ENCODE data around the gene FAM184B. TPM values are rescaled to one million over a fixed set of nuclear protein-coding genes. Genes with fewer than 3 reads are reported as not detected.

The FAM184B gene
- total RNA-seq, 6 experiments from 2014 or later, result not detected

DNA sequence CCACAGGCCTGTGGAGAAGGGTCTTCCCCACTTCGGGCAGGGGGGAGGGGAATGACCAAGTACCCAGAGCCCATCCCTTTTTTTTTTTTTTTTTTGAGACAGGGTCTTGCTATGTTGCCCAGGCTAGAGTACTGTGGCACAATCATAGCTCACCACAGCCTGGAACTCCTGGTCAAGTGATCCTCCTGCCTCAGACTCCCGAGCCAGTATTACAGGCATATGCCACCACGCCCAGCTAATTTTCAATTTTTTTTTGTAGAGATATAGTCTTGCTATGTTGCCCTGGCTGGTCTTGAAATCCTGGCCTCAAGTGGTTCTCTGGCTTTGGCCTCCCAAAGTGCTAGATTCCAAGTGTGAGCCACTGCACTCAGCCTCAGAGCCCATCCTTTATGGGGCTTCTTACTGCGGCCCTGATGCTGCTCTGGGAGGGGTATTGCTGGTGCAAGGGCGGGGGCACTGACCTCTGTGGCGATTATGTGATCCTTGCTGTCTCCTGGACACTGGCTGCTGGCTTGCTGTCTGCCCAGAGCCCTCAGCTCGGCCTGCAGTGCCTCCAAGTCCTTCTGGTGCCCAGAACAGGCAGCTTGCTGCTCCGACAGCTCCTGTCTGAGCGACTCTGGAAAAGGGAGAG lies 134.1 kb downstream of the FAM184B start:
- Histone ChIP-seq H3K4me1 (no peaks in the 10 kb centered on the region), H3K36me3 (no peaks in the 10 kb centered on the region), H3K27me3 (no peaks in the 10 kb centered on the region), H3K4me3 (no peak overlapping the region), H3K9me3 (no peaks in the 10 kb centered on the region), H3K27ac (no peak overlapping the region)
- WGBS (ENCODE audit: insufficient coverage, low coverage, low lambda C conversion rate, missing lambda C conversion rate), result 91% methylated on average over 4 of the region's 9 CpGs
- TF ChIP-seq, protein P1, sequence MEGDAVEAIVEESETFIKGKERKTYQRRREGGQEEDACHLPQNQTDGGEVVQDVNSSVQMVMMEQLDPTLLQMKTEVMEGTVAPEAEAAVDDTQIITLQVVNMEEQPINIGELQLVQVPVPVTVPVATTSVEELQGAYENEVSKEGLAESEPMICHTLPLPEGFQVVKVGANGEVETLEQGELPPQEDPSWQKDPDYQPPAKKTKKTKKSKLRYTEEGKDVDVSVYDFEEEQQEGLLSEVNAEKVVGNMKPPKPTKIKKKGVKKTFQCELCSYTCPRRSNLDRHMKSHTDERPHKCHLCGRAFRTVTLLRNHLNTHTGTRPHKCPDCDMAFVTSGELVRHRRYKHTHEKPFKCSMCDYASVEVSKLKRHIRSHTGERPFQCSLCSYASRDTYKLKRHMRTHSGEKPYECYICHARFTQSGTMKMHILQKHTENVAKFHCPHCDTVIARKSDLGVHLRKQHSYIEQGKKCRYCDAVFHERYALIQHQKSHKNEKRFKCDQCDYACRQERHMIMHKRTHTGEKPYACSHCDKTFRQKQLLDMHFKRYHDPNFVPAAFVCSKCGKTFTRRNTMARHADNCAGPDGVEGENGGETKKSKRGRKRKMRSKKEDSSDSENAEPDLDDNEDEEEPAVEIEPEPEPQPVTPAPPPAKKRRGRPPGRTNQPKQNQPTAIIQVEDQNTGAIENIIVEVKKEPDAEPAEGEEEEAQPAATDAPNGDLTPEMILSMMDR (IDR thresholded peaks at IDR 0.05), result no peak
- no peak for TF ChIP-seq POLR2A (IDR thresholded peaks at IDR 0.05)
- ATAC-seq, result no peak
- intact Hi-C loops (cut with DNase I), result no loop called here
- no peak for DNase-seq

DNA sequence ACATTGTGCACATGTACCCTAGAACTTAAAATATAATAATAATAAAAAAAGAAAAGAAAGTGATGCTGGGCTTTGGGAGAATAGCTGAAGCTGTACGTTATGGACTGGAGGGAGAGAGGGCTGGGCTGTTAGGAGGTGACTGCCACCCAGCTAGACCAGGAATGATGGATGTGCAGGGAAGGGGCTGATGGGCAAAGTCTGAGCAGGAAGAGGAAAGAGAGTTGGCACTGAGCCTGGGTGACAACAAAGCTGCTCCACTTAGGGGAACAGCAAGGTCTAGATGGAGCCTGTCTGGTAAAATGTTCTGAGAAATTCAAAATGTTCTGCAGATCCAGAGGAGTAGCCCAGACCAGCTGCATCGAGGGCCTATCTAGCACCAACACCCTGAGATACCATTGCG lies 134.7 kb downstream of the FAM184B start:
- WGBS (ENCODE audit: insufficient coverage, low coverage, low lambda C conversion rate, missing lambda C conversion rate), result 55% methylated on average over 3 of the region's 3 CpGs
- Histone ChIP-seq H3K4me1 (no peaks in the 10 kb centered on the region), H3K27ac (no peak overlapping the region), H3K9me3 (no peaks in the 10 kb centered on the region), H3K4me3 (no peak overlapping the region), H3K36me3 (no peaks in the 10 kb centered on the region), H3K27me3 (no peaks in the 10 kb centered on the region)
- ATAC-seq (peak in 2 of 4 donors; percentile 18 to 53), DNase-seq (no peak)
- intact Hi-C loops (cut with DNase I), result no loop called here
- TF ChIP-seq, protein P1 (IDR thresholded peaks at IDR 0.05), result no peak
- no peak for TF ChIP-seq POLR2A (IDR thresholded peaks at IDR 0.05)

DNA sequence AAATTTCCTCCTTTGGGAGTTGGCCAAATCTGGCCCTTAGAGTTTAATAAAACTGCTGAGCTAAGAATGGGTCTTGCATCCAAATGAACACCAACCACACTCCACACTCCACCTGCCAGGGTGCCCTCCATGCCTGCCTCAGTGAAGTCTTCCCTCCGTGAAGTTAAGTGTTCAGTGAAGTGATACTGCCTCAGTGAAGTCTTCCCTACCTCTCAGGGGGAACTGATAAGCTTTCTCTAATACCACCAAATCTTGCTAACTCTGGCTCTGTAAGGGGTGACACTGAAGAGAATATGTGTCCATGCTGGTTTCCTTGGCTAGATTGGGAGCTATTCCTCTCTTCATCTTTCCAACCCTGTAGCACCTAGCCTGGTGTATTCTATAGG lies 139.0 kb downstream of the FAM184B start:
- H3K4me3 ChIP-seq, result no peak overlapping the region
- intact Hi-C loops (cut with DNase I), result no loop called here
- WGBS (ENCODE audit: insufficient coverage, low coverage, low lambda C conversion rate, missing lambda C conversion rate), result 86% methylated on average over 1 of the region's 1 CpG
- H3K27ac ChIP-seq, result no peak overlapping the region
- DNase-seq, result no peak
- no peak for ATAC-seq
- no peaks in the 10 kb centered on the region for H3K27me3 ChIP-seq
- no peaks in the 10 kb centered on the region for H3K9me3 ChIP-seq
- no peaks in the 10 kb centered on the region for H3K4me1 ChIP-seq
- H3K36me3 ChIP-seq, result no peaks in the 10 kb centered on the region
- no peak for TF ChIP-seq POLR2A (IDR thresholded peaks at IDR 0.05)
- TF ChIP-seq, protein P1 (IDR thresholded peaks at IDR 0.05), result no peak

DNA sequence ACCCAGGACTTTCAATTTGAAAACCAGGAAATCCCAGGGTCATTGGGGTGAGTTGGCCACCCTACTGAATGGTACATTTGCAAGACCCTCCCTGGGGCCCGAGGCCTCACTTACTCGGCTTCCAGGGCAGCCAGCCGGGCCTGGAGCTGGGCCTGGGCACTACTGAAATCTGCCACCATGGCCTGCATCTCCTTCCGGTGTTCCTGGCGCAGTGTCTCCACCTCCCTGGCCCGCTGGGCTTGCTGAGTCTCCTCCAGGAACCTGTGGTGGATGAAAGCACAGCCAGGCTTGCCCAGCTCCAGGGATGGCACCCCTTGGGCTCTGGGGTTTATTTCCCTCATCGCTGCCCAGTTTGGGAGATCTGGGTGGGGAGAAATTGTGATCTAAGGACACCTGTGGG lies 142.3 kb downstream of the FAM184B start:
- no peaks in the 10 kb centered on the region for H3K4me1 ChIP-seq
- ATAC-seq (no peak), DNase-seq (no peak)
- intact Hi-C loops (cut with DNase I), result loop anchor here (10.0 kb wide), 1 partner anchor 94 kb away; no protein-coding TSS in a partner anchor
- H3K27me3 ChIP-seq, result no peaks in the 10 kb centered on the region
- H3K4me3 ChIP-seq, result no peak overlapping the region
- WGBS (ENCODE audit: insufficient coverage, low coverage, low lambda C conversion rate, missing lambda C conversion rate), result no CpG with 5 or more reads among the region's 7 CpGs
- peaks cover 0 to 5% (median 3%) of the 10 kb centered on the region in 4 donors for H3K36me3 ChIP-seq
- TF ChIP-seq, protein P1 (IDR thresholded peaks at IDR 0.05), result no peak
- no peak for TF ChIP-seq POLR2A (IDR thresholded peaks at IDR 0.05)
- no peaks in the 10 kb centered on the region for H3K9me3 ChIP-seq
- H3K27ac ChIP-seq, result no peak overlapping the region
